Subcutaneous preadipocyte (primary cell): ENCODE data around the gene GNLY. TPM values are rescaled to one million over a fixed set of nuclear protein-coding genes. Genes with fewer than 3 reads are reported as not detected.

Source experiments
- small RNA-seq: library from RNA; depleted of rRNA; stranded (forward); fragments of <200 nt; gene quantifications from one replicate; pipeline ENCODE3, GENCODE V24; 2012
- total RNA-seq: library from RNA; depleted of rRNA; stranded (reverse); fragments of >200 nt; gene quantifications from 2 replicates; pipeline ENCODE4 v1.2.3, GENCODE V29; 2012

Gene GNLY
- not detected in 2 replicates for total RNA-seq

GRCh38 chr2:85694052-85695025 is at the start of gene GNLY:
GNLY (plus strand) TSS chr2:85694358; CDS start chr2:85694419, 61 bp downstream.

DNA sequence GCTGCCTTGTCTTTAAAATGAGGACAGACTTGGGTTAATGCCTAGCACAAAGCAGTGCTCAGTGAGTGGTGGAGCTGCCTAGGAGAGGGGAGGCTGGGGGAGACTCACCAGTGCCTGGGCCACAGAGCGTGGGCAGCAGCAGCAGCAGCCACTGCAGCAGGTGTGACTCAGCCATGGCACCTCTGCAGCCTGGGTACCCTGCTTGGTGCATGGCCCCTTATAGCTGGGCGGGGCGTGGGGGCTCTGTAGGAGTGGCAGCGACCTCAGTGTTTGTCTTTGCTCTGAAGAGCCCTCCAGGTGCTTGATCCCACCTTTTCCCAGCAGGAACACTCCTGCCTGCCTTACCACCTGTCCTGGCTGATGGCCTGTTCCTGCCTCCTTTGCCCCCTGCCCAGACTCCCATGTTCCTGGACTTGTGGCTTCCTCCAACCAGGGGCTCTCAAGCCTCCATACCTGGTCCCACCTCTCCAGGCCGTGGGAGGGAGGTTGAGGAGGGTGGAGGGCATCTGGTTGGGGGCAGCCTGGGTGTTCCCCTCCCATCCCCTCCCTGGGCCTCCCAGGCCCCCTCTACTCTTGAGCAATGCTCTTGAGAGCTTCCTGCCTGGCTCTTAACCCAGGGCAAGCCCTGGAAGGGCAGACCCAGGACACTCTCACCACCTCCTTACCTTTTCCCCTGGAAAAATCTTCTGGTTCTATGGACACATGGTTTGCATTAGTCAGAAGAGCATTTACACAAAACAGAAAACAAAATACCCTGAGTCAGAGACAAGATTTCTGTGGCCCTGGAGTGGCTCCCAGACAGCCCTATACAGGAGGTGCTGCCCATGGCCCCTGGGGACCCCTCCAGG is 25.9 kb upstream of the GNLY start, which contains the start of gene SFTPB:
SFTPB (minus strand) TSS at position 191 of the 848 bp plus-strand sequence; CDS start at position 175, 16 bp downstream.

Small RNA genes lying within 50 kb of the gene (small RNA-seq; reads per million reads assigned to genes)
- gene RNU1-38P = 0.93 reads per million, percentile 55 among the genes with 10 or more reads in this experiment

Other genes starting within 250 kb of the GNLY start
- 127 and 158 TPM in 2 replicates for gene MAT2A, start 155.2 kb upstream of the GNLY start, total RNA-seq
- 24.6 and 38.5 TPM in 2 replicates for gene GGCX, start 132.9 kb upstream of the GNLY start, total RNA-seq
- gene VAMP8, start 116.8 kb upstream of the GNLY start, total RNA-seq = 0.59 TPM in 1 of 2 replicates, not detected in the other
- 16.2 and 25.0 TPM in 2 replicates for gene VAMP5, start 109.9 kb upstream of the GNLY start, total RNA-seq
- 105 and 194 TPM in 2 replicates for gene RNF181, start 98.6 kb upstream of the GNLY start, total RNA-seq
- 8.6 and 9.6 TPM in 2 replicates for gene TMEM150A, start 91.7 kb upstream of the GNLY start, total RNA-seq
- 10.7 and 17.2 TPM in 2 replicates for gene C2orf68, start 82.3 kb upstream of the GNLY start, total RNA-seq
- 39.7 and 46.7 TPM in 2 replicates for gene USP39, start 78.2 kb upstream of the GNLY start, total RNA-seq
- gene SFTPB, start 26.2 kb upstream of the GNLY start, total RNA-seq = not detected in 2 replicates
- gene ATOH8, start 59.6 kb downstream of the GNLY start, total RNA-seq = 5.5 and 7.7 TPM in 2 replicates
- gene ST3GAL5, start 194.6 kb downstream of the GNLY start, total RNA-seq = 9.0 and 21.7 TPM in 2 replicates